Stimulated activated naive CD4-positive, alpha-beta T cell treated with Interleukin-2 at 50 U/mL for 16 hours (primary cell): ENCODE data around the gene SCN7A.
"Not testable (repeated sequence)": the region's sequence is repeated elsewhere in the genome, so short reads cannot be mapped to it uniquely, and the experiment has no call there.

Source experiments
- DNase-seq: peaks from one replicate; lab custom pipeline; 2025; lab: John Stamatoyannopoulos, UW

The SCN7A gene

GRCh38 chr2:166454006-166454595 is 39.9 kb downstream of the SCN7A start:
- no peak for DNase-seq

GRCh38 chr2:166451468-166451867 is 42.6 kb downstream of the SCN7A start:
- DNase-seq, result no peak

GRCh38 chr2:166449439-166449838 is 44.6 kb downstream of the SCN7A start:
- DNase-seq, result no peak

- no peak for DNase-seq
These were observed 45.9 kb downstream of the SCN7A start for GRCh38 chr2:166448106-166448505.

- no peak for DNase-seq
These were observed 49.7 kb downstream of the SCN7A start for GRCh38 chr2:166444306-166444705.

GRCh38 chr2:166440313-166440712 is 53.7 kb downstream of the SCN7A start:
- no peak for DNase-seq

GRCh38 chr2:166439078-166439477 is 55.0 kb downstream of the SCN7A start:
- DNase-seq, result no peak

GRCh38 chr2:166436976-166437375 is 57.1 kb downstream of the SCN7A start:
- no peak for DNase-seq

- DNase-seq, result no peak
These were observed 57.9 kb downstream of the SCN7A start for GRCh38 chr2:166436189-166436588.

GRCh38 chr2:166434491-166434890 is 59.6 kb downstream of the SCN7A start:
- no peak for DNase-seq

- DNase-seq, result no peak
These were observed 60.6 kb downstream of the SCN7A start for GRCh38 chr2:166433457-166433856.

- no peak for DNase-seq
These were observed 61.7 kb downstream of the SCN7A start for GRCh38 chr2:166432331-166432730.

GRCh38 chr2:166424841-166425240 is 69.2 kb downstream of the SCN7A start:
- no peak for DNase-seq

- no peak for DNase-seq
These were observed 74.5 kb downstream of the SCN7A start for GRCh38 chr2:166419616-166419934.

GRCh38 chr2:166418853-166419615 is 75.0 kb downstream of the SCN7A start:
- DNase-seq, result no peak

- DNase-seq, result no peak
These were observed 76.4 kb downstream of the SCN7A start for GRCh38 chr2:166417669-166418068.

- no peak for DNase-seq
These were observed 80.8 kb downstream of the SCN7A start for GRCh38 chr2:166413255-166413654.

GRCh38 chr2:166411473-166412230 is 82.4 kb downstream of the SCN7A start:
- no peak for DNase-seq

GRCh38 chr2:166410828-166411472 is 83.1 kb downstream of the SCN7A start:
- no peak for DNase-seq

GRCh38 chr2:166407746-166408145 is 86.3 kb downstream of the SCN7A start:
- not testable (repeated sequence) for DNase-seq

- no peak for DNase-seq
These were observed 87.7 kb downstream of the SCN7A start for GRCh38 chr2:166406374-166406773.

- no peak for DNase-seq
These were observed 88.5 kb downstream of the SCN7A start for GRCh38 chr2:166405569-166405926.
